Endothelial cell (in vitro differentiated cells): ENCODE measurements around the gene PML. TPM values are rescaled to one million over a fixed set of nuclear protein-coding genes. Genes with fewer than 3 reads are reported as not detected.

ENCODE experiments used
- DNase-seq: peaks from one replicate; pipeline ENCODE4 v3.0.0; 2021; ENCODE audit warnings: low spot score
- H3K27ac Mint-ChIP-seq: one replicate; pipeline ENCODE4 v1.8.0; 2021; ENCODE audit warnings: mixed read lengths, inconsistent platforms; ENCODE audit not compliant: unreplicated experiment
- H3K27me3 Mint-ChIP-seq: one replicate; pipeline ENCODE4 v1.8.0; 2021; ENCODE audit warnings: mild to moderate bottlenecking, moderate library complexity, mixed read lengths, inconsistent platforms; ENCODE audit not compliant: unreplicated experiment
- H3K36me3 Mint-ChIP-seq: one replicate; pipeline ENCODE4 v1.8.0; 2021; ENCODE audit warnings: mild to moderate bottlenecking, low read depth, mixed read lengths, inconsistent platforms; ENCODE audit not compliant: unreplicated experiment
- H3K4me1 Mint-ChIP-seq: one replicate; pipeline ENCODE4 v1.8.0; 2021; ENCODE audit warnings: mild to moderate bottlenecking, mixed read lengths, inconsistent platforms; ENCODE audit not compliant: unreplicated experiment
- H3K4me3 Mint-ChIP-seq: one replicate; pipeline ENCODE4 v1.8.0; 2021; ENCODE audit warnings: mild to moderate bottlenecking, mixed read lengths, inconsistent platforms; ENCODE audit not compliant: unreplicated experiment
- H3K9me3 Mint-ChIP-seq: one replicate; pipeline ENCODE4 v1.8.0; 2021; ENCODE audit warnings: mixed read lengths, inconsistent platforms; ENCODE audit not compliant: unreplicated experiment
- total RNA-seq: library from RNA; stranded (reverse); fragmentation: NEBNext Ultra II Directional; extraction: Animal tissue kit (Norgen Biotek cat#: 25700); gene quantifications from one replicate; pipeline ENCODE4 v1.2.1, GENCODE V29; 2021; ENCODE audit not compliant: unreplicated experiment
- TF ChIP-seq, protein P1 (sequence below): fragments of 200-600 bp; sonication (generic); IDR thresholded peaks from one replicate; pipeline ENCODE4 v1.5.0; 2021; ENCODE audit warnings: antibody characterized with exemption; ENCODE audit not compliant: unreplicated experiment

The PML gene
- total RNA-seq, 1 donor from 2014 or later: 161 TPM

- DNase-seq: no peak
- H3K27me3 Mint-ChIP-seq: peaks cover 18% of the 10 kb centered on the region
- peaks cover 3% of the 10 kb centered on the region for H3K36me3 Mint-ChIP-seq
- TF ChIP-seq, protein P1, sequence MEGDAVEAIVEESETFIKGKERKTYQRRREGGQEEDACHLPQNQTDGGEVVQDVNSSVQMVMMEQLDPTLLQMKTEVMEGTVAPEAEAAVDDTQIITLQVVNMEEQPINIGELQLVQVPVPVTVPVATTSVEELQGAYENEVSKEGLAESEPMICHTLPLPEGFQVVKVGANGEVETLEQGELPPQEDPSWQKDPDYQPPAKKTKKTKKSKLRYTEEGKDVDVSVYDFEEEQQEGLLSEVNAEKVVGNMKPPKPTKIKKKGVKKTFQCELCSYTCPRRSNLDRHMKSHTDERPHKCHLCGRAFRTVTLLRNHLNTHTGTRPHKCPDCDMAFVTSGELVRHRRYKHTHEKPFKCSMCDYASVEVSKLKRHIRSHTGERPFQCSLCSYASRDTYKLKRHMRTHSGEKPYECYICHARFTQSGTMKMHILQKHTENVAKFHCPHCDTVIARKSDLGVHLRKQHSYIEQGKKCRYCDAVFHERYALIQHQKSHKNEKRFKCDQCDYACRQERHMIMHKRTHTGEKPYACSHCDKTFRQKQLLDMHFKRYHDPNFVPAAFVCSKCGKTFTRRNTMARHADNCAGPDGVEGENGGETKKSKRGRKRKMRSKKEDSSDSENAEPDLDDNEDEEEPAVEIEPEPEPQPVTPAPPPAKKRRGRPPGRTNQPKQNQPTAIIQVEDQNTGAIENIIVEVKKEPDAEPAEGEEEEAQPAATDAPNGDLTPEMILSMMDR: no peak
- H3K4me3 Mint-ChIP-seq: no peak overlapping the region
- peaks cover 48% of the 10 kb centered on the region for H3K4me1 Mint-ChIP-seq
- no peaks in the 10 kb centered on the region for H3K9me3 Mint-ChIP-seq
- no peak overlapping the region for H3K27ac Mint-ChIP-seq
Observed at GRCh38 chr15:73990250-73991005, 4.1 kb upstream of the PML start.

DNA sequence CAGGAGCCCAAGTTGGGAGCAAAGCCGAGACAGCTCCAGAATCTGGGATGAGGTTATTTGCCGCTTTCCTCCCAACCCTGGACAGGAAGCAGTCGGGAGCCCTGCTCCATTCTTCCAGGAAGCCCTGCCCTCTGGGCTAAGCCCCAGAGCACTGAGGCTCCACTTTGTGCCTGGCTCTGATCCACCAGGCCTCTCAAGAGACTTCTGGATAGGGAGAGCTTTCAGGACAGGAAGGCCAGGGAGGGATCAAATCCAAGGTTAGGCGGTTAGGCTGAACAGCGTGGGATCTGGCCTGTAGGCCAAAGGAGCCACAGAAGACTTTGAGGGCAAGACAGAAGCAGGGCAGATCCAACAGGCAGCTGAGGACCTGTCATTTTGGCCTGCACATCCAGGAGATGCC, 3.3 kb upstream of the PML start:
- peaks cover 18% of the 10 kb centered on the region for H3K27me3 Mint-ChIP-seq
- H3K27ac Mint-ChIP-seq: no peak overlapping the region
- H3K9me3 Mint-ChIP-seq: no peaks in the 10 kb centered on the region
- H3K36me3 Mint-ChIP-seq: no peaks in the 10 kb centered on the region
- no peak for DNase-seq
- TF ChIP-seq, protein P1: no peak
- peaks cover 49% of the 10 kb centered on the region for H3K4me1 Mint-ChIP-seq
- H3K4me3 Mint-ChIP-seq: peak overlapping the region; percentile 88

GRCh38 chr15:73991726-73992593, 2.6 kb upstream of the PML start, which contains the start of gene STOML1:
TSS of gene STOML1 (minus strand) at chr15:73992295. CDS start at chr15:73992223, 72 bp downstream.
- DNase-seq: peak; percentile 97
- peak within 1 kb of the TSS; percentile 88 for H3K4me3 Mint-ChIP-seq

DNA sequence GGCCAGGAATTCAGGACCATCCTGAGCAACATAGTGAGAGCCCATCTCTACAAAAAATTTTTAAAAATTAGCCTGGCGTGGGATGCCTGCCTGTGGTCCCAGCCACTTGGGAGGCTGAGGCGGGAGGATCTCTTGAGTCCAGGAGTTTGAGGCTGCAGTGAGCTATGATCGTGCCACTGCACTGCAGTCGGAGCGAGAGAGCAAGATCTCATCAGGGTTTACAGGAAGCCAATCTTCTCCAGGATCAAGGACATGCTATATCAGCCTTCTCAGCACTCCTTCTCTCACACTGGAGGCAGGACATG, 2.0 kb upstream of the PML start:
- DNase-seq: no peak
- Mint-ChIP-seq H3K9me3 (no peaks in the 10 kb centered on the region), H3K36me3 (peaks cover 2% of the 10 kb centered on the region), H3K27me3 (peaks cover 13% of the 10 kb centered on the region), H3K4me1 (peaks cover 48% of the 10 kb centered on the region), H3K4me3 (peak overlapping the region; percentile 83), H3K27ac (no peak overlapping the region)
- TF ChIP-seq, protein P1: peak; percentile 29

More at GRCh38 chr15:73991726-73992593, 2.6 kb upstream of the PML start, which contains the start of gene STOML1:
- H3K4me1 Mint-ChIP-seq: peaks cover 48% of the 10 kb centered on the region
- TF ChIP-seq, protein P1: peak; percentile 81
- H3K27ac Mint-ChIP-seq: no peak within 1 kb of the TSS
- no peaks in the 10 kb centered on the region for H3K9me3 Mint-ChIP-seq
- H3K36me3 Mint-ChIP-seq: no peaks in the 10 kb centered on the region
- peaks cover 14% of the 10 kb centered on the region for H3K27me3 Mint-ChIP-seq
